Fibroblast of lung (primary cell): ENCODE data around the gene KLK6.

Source experiments
- EZH2 ChIP-seq: IDR thresholded peaks from 2 replicates; pipeline ENCODE4 v1.5.1; 2012; ENCODE audit warnings: low read length, control low read depth, mild to moderate bottlenecking; ENCODE audit errors: missing control alignments
- TF ChIP-seq, protein P1 (sequence below), 2 donors: IDR thresholded peaks in 1 of 2; conservative IDR thresholded peaks in 1 of 2; 1 replicate in 1 of 2; 2 replicates in 1 of 2; pipeline ENCODE4 v1.5.1; 2011 to 2012; ENCODE audit warnings: low read length in 2 of 2, control low read depth in 1 of 2, inconsistent platforms in 1 of 2, low read depth in 1 of 2, mild to moderate bottlenecking in 1 of 2

DNA sequence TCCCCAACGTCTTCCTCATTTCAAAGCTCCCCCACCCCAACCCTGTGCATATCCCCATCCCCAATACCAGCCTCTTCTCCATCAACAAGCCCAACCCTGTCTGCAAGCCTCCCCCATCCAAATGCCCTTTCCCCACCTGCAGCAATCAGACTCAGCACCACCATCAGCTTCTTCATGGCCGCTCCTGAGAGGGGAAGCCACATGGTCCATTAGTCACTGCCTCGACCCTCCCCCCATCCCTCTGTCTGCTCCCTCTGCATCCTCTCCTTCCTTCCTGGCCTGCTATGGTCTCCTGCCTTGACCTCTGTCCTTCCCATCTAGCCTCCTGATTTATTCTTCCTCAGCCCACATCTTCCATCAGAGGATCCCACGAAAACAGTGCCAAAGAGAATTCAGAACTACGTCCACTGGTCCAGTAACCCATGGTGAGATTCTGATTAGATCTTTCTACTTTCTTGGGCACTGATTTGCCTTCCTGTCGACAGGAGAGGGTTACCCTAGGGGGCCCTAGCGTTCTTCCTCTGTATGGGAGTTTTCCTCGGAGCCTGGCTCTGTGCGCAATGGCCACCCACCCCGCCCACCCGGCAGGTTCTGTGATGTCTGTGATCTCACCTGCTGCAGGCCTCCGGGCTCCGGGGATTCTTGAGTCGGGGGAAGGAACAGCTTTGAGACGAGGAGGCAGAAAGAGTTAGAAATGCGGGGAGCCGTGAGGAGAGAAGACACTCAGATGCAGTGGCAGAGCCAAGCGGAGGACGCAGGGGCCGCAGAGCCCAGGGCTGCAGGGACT lies 1.3 kb downstream of the KLK6 start:
- TF ChIP-seq, protein P1, sequence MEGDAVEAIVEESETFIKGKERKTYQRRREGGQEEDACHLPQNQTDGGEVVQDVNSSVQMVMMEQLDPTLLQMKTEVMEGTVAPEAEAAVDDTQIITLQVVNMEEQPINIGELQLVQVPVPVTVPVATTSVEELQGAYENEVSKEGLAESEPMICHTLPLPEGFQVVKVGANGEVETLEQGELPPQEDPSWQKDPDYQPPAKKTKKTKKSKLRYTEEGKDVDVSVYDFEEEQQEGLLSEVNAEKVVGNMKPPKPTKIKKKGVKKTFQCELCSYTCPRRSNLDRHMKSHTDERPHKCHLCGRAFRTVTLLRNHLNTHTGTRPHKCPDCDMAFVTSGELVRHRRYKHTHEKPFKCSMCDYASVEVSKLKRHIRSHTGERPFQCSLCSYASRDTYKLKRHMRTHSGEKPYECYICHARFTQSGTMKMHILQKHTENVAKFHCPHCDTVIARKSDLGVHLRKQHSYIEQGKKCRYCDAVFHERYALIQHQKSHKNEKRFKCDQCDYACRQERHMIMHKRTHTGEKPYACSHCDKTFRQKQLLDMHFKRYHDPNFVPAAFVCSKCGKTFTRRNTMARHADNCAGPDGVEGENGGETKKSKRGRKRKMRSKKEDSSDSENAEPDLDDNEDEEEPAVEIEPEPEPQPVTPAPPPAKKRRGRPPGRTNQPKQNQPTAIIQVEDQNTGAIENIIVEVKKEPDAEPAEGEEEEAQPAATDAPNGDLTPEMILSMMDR (conservative IDR thresholded peaks at IDR 0.05 in 1 of 2, IDR thresholded peaks at IDR 0.05 in 1 of 2; ENCODE audit: low read depth in 1 of 2, low read length in 2 of 2), result no peak
- TF ChIP-seq EZH2, result no peak
